GM12878 (cell line): ENCODE results near the gene TMED6. TPM values are rescaled to one million over a fixed set of nuclear protein-coding genes. Genes with fewer than 3 reads are reported as not detected.

Source experiments
- ATAC-seq: fragments of 200-7000 bp; cut with Tn5 transposase; 3 replicates; pipeline ENCODE4 v1.9.1; 2020; ENCODE audit warnings: mild to moderate bottlenecking, moderate library complexity
- BruUV-seq: library from RNA; stranded (reverse); fragments of 400-500 nt; replicated peaks from 2 replicates; lab custom pipeline; 2021; lab: Mats Ljungman, UMichigan
- CTCF ChIA-PET: fragments of 300-600 bp; sonication (Branson Sonifier 250); formaldehyde crosslinking; extraction: SDS; loops from one replicate; lab custom pipeline; 2021; ENCODE audit warnings: inconsistent platforms; lab: Yijun Ruan, JAX
- POLR2A ChIA-PET: fragments of 350-600 bp; formaldehyde crosslinking; extraction: SDS; loops from one replicate; lab custom pipeline; 2021; ENCODE audit warnings: inconsistent platforms; lab: Charles Lee
- RAD21 ChIA-PET: fragments of 300-600 bp; sonication (Branson Sonifier 250); formaldehyde crosslinking; loops from one replicate; lab custom pipeline; 2023; ENCODE audit warnings: antibody characterized with exemption; ENCODE audit not compliant: unreplicated experiment; lab: Charles Lee
- SMC1A ChIA-PET: fragments of 300-600 bp; sonication (Branson Sonifier 250); formaldehyde crosslinking; loops from one replicate; lab custom pipeline; 2023; ENCODE audit not compliant: unreplicated experiment, uncharacterized antibody; lab: Charles Lee
- DNase-seq: peaks from one replicate; pipeline ENCODE4 v3.0.0-alpha.2; 2011; ENCODE audit warnings: low read depth, low spot score
- FAIRE-seq: peaks from 3 replicates; lab custom pipeline; 2011; peaks lifted over from hg19 to GRCh38; lab: Jason Lieb, UNC
- H2AFZ ChIP-seq: 2 replicates; pipeline ENCODE4 v1.6.0; 2011; ENCODE audit warnings: low read depth, low read length, control low read depth; ENCODE audit not compliant: control insufficient read depth
- H3K27ac ChIP-seq: 2 replicates; pipeline ENCODE4 v1.5.1; 2011; ENCODE audit warnings: control low read depth; ENCODE audit not compliant: control insufficient read depth, insufficient read depth
- H3K27me3 ChIP-seq, 2 experiments: replicated peaks in 1 of 2; 2 replicates each; pipeline versions ENCODE4 v1.6.0 to v1.6.1; 2011; ENCODE audit warnings: low read length in 1 of 2; ENCODE audit not compliant: control insufficient read depth in 2 of 2, insufficient read depth in 2 of 2
- H3K36me3 ChIP-seq, 2 experiments: 2 replicates each; pipeline ENCODE4 v1.5.1; 2011; ENCODE audit warnings: low read length in 1 of 2; ENCODE audit not compliant: control insufficient read depth in 2 of 2, insufficient read depth in 2 of 2
- H3K4me1 ChIP-seq: 2 replicates; pipeline ENCODE4 v1.6.1; 2011; ENCODE audit warnings: mild to moderate bottlenecking, low read length, moderate library complexity, mixed read lengths; ENCODE audit not compliant: control insufficient read depth, insufficient read depth
- H3K4me2 ChIP-seq: 2 replicates; pipeline ENCODE4 v1.6.0; 2011; ENCODE audit warnings: control low read depth; ENCODE audit not compliant: control insufficient read depth, insufficient read depth
- H3K4me3 ChIP-seq: fragments of 200-600 bp; sonication (generic); 2 replicates; pipeline ENCODE4 v1.5.1; 2016
- H3K79me2 ChIP-seq: 2 replicates; pipeline ENCODE4 v1.6.0; 2011; ENCODE audit warnings: low read length; ENCODE audit not compliant: control insufficient read depth, insufficient read depth
- H3K9ac ChIP-seq: 2 replicates; pipeline ENCODE4 v1.8.0; 2011; ENCODE audit warnings: low read length, control low read depth, mixed read lengths; ENCODE audit not compliant: control insufficient read depth, insufficient read depth
- H3K9me3 ChIP-seq: replicated peaks from 3 replicates; pipeline ENCODE4 v1.5.1; 2011; ENCODE audit warnings: mild to moderate bottlenecking, low read length; ENCODE audit not compliant: control insufficient read depth, insufficient read depth
- H4K20me1 ChIP-seq: 2 replicates; pipeline ENCODE4 v1.6.0; 2011; ENCODE audit not compliant: control insufficient read depth, insufficient read depth
- CBFB ChIP-seq: IDR thresholded peaks from 2 replicates; pipeline ENCODE4 v1.6.1; 2016; ENCODE audit warnings: antibody characterized with exemption, low read depth
- CBX5 ChIP-seq: sonication (generic); IDR thresholded peaks from 2 replicates; pipeline ENCODE4 v1.6.1; 2016; ENCODE audit warnings: low read depth, moderate library complexity, mild to moderate bottlenecking, inconsistent platforms
- CEBPZ ChIP-seq: fragments of 150-350 bp; IDR thresholded peaks from 2 replicates; pipeline ENCODE4 v1.6.1; 2016; ENCODE audit warnings: low read depth, low read length
- CREM ChIP-seq: IDR thresholded peaks from 2 replicates; pipeline ENCODE4 v1.6.1; 2014; ENCODE audit warnings: antibody characterized with exemption, low read depth
- EGR1 ChIP-seq, 2 experiments: IDR thresholded peaks; 1 replicate in 1 of 2; 2 replicates in 1 of 2; pipeline ENCODE4 v1.6.1; 2011 to 2012; ENCODE audit warnings: low read depth in 2 of 2, low read length in 2 of 2, borderline replicate concordance in 1 of 2, mild to moderate bottlenecking in 1 of 2, moderate library complexity in 1 of 2
- IRF4 ChIP-seq: IDR thresholded peaks from 2 replicates; pipeline ENCODE4 v1.6.1; 2011; ENCODE audit warnings: low read depth, low read length
- KAT2A ChIP-seq: conservative IDR thresholded peaks from 2 replicates; pipeline ENCODE4 v1.6.1; 2011; ENCODE audit warnings: low read depth, low read length; ENCODE audit not compliant: control insufficient read depth
- NRF1 ChIP-seq: conservative IDR thresholded peaks from 2 replicates; pipeline ENCODE4 v1.6.1; 2011; ENCODE audit warnings: mild to moderate bottlenecking, low read depth, low read length, improper control_type of control experiment
- PKNOX1 ChIP-seq: fragments of 450-650 bp; IDR thresholded peaks from 2 replicates; pipeline ENCODE4 v1.6.1; 2016; ENCODE audit warnings: mild to moderate bottlenecking
- POLR2A ChIP-seq: IDR thresholded peaks from 2 replicates; pipeline ENCODE4 v1.6.1; 2011; ENCODE audit warnings: low read depth, mild to moderate bottlenecking, low read length
- TCF12 ChIP-seq: IDR thresholded peaks from 2 replicates; pipeline ENCODE4 v1.6.1; 2011; ENCODE audit warnings: low read depth, mild to moderate bottlenecking, low read length
- WRNIP1 ChIP-seq: IDR thresholded peaks from 2 replicates; pipeline ENCODE4 v1.6.1; 2011; ENCODE audit warnings: low read depth, low read length, improper control_type of control experiment, borderline replicate concordance
- YY1 ChIP-seq: IDR thresholded peaks from 2 replicates; pipeline ENCODE4 v1.6.1; 2011; ENCODE audit warnings: low read depth, mild to moderate bottlenecking, low read length
- ZNF274 ChIP-seq: IDR thresholded peaks from one replicate; pipeline ENCODE4 v1.8.0; 2011; ENCODE audit not compliant: insufficient read length, insufficient read depth
- ZNF384 ChIP-seq: IDR thresholded peaks from 2 replicates; pipeline ENCODE4 v1.6.1; 2012; ENCODE audit warnings: low read depth, mild to moderate bottlenecking, low read length, improper control_type of control experiment, borderline replicate concordance
- WGBS: methylation state at CpG from one replicate; pipeline ENCODE4 v1.1.6; 2016; ENCODE audit warnings: low lambda C conversion rate; ENCODE audit not compliant: insufficient replicate concordance, insufficient coverage; ENCODE audit errors: missing lambda C conversion rate; 5-methylcytosine and 5-hydroxymethylcytosine counted together
- in situ Hi-C: fragments of 300-500 bp; cut with MboI; formaldehyde crosslinking; loops from 9 replicates; pipeline ENCODE4 v1.14.3; 2018; ENCODE audit warnings: mixed read lengths
- intact Hi-C: fragments of 100-400 bp; cut with micrococcal nuclease; formaldehyde crosslinking; loops from one replicate; pipeline ENCODE4 v1.14.2; 2022; ENCODE audit not compliant: unreplicated experiment
- polyA plus RNA-seq, 11 experiments: library from polyadenylated mRNA; depleted of rRNA in 4 of 11; unstranded in 6 of 11; stranded (reverse) in 5 of 11; fragments of >200 nt; fragmentation: Nextera tagmentation in 4 of 11; fragmentation: Illumina TruSeq in 1 of 11; extraction: Ambion mirVana in 4 of 11; extraction: Trizol in 1 of 11; gene quantifications; 1 replicate in 1 of 11; 2 replicates in 10 of 11; pipeline versions ENCODE4 v1.2.1 to v1.2.3, GENCODE V29; 2011 to 2016; ENCODE audit warnings: inconsistent platforms in 2 of 11, missing spikeins in 2 of 11, low read depth in 1 of 11
- total RNA-seq, 4 experiments: library from RNA; depleted of rRNA in 3 of 4; stranded (reverse); fragments of >200 nt in 3 of 4; fragmentation: Illumina TruSeq in 1 of 4; extraction: Trizol in 1 of 4; gene quantifications; 2 replicates each; pipeline versions ENCODE4 v1.2.1 to v1.2.3, GENCODE V29; 2013 to 2021

Gene TMED6
- total and polyA plus RNA-seq, 10 of the 15 experiments (the other 5 are each of a cell fraction or from before 2014, with no cell fraction given), result 0.27 to 1.7 (median 0.78) TPM

- CTCF ChIA-PET, result interaction anchor here (0.6 kb wide), 1 partner anchor 63 kb away, joined by 3 read pairs; no protein-coding TSS in a partner anchor
- H2AFZ ChIP-seq, result no peak overlapping the region
- in situ Hi-C loops (no loop called here), intact Hi-C loops (no loop called here)
- 95% methylated on average over 30 of the region's 30 CpGs for WGBS
- H3K4me3 ChIP-seq, result no peak overlapping the region
- RAD21 ChIA-PET, result no interaction called here
- SMC1A ChIA-PET, result interaction anchor here (1.4 kb wide), 1 partner anchor 10 kb away, joined by 4 read pairs; no protein-coding TSS in a partner anchor
- DNase-seq, result no peak
- H3K4me1 ChIP-seq, result no peaks in the 10 kb centered on the region; the same call in 1 of the 2 replicates
- BruUV-seq, result no TSS peak
- no peak for ATAC-seq
- peaks cover 24 to 44% of the 10 kb centered on the region in 2 experiments for H3K36me3 ChIP-seq
- TF ChIP-seq IRF4 (no peak), CREM (no peak), NRF1 (no peak), ZNF274 (no peak), YY1 (no peak), TCF12 (no peak), ZNF384 (no peak), KAT2A (no peak), CEBPZ (no peak), WRNIP1 (no peak), EGR1 (IDR thresholded peaks at IDR 0.05; ENCODE audit: borderline replicate concordance in 1 of 2, low read depth in 2 of 2, low read length in 2 of 2) (no peak), POLR2A (no peak), PKNOX1 (no peak), CBX5 (no peak), CBFB (no peak)
- TF ChIP-seq, all 136 proteins: peak for 0
- no peaks in the 10 kb centered on the region for H3K9me3 ChIP-seq
- H3K27me3 ChIP-seq, result no peaks in the 10 kb centered on the region
- no peak for FAIRE-seq
- no peak overlapping the region for H3K27ac ChIP-seq
- no peaks in the 10 kb centered on the region for H4K20me1 ChIP-seq
- POLR2A ChIA-PET, result interaction anchor here (1.0 kb wide), 1 partner anchor 8 kb away, joined by 5 read pairs; no protein-coding TSS in a partner anchor
- H3K9ac ChIP-seq, result no peak overlapping the region
- no peak overlapping the region for H3K4me2 ChIP-seq
- peaks cover 9% of the 10 kb centered on the region for H3K79me2 ChIP-seq
These were observed 33.2 kb downstream of the TMED6 start for GRCh38 chr16:69318177-69318910.
